ENCODE data around the gene DNER. TPM values are rescaled to one million over a fixed set of nuclear protein-coding genes. Genes with fewer than 3 reads are reported as not detected.

DNER gene
- total and polyA plus RNA-seq, 2 donors (not counting 3 experiments of a cell fraction or from before 2014, with no cell fraction given), result 0.01 TPM; not detected in 1

DNA sequence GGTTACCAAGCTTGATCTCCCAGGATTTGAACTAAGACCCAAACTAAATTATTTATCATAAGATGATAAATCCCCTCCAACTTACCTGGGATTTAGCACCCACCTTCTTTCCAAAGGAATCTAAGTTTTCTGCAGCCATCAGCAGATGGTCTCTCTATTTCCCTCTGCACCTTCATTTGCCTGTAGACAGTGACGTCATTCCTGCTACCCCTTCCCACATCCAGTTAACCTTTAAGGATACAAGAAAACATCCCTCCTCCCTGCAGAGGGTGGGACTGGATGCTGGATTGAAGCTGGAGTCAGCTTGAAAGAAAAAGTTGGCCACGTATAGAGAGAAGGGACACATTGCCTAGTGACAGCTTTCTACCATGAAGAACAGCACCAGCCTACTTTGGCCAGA lies 3.7 kb upstream of the DNER start:
- Histone ChIP-seq H3K27me3 (ENCODE audit: control insufficient read depth in 2 of 2, insufficient read depth in 2 of 2, low read length in 2 of 2) (peaks cover 12 to 29% of the 10 kb centered on the region in 2 experiments), H3K4me1 (ENCODE audit: control insufficient read depth, extremely low read depth, insufficient read depth, low read length) (peaks cover 6% of the 10 kb centered on the region), H2AFZ (ENCODE audit: low read depth, low read length) (no peak overlapping the region), H3K9me3 (replicated peaks; ENCODE audit: control insufficient read depth, insufficient read depth, low read length) (no peaks in the 10 kb centered on the region), H3K79me2 (ENCODE audit: control insufficient read depth, insufficient read depth, low read length) (no peaks in the 10 kb centered on the region), H3K4me2 (ENCODE audit: insufficient read depth, low read length) (no peak overlapping the region), H3K9me1 (replicated peaks; ENCODE audit: control insufficient read depth, extremely low read depth, insufficient read depth, low read length) (no peaks in the 10 kb centered on the region), H3K4me3 (replicated peaks in 1 of 3; ENCODE audit: insufficient read depth in 1 of 3, low read depth in 1 of 3, low read length in 3 of 3) (no peak overlapping the region), H3K27ac (ENCODE audit: insufficient read depth, low read depth, low read length) (no peak overlapping the region), H4K20me1 (replicated peaks; ENCODE audit: control insufficient read depth, extremely low read depth, insufficient read depth, low read length) (no peaks in the 10 kb centered on the region), H3K9ac (replicated peaks; ENCODE audit: extremely low read depth, insufficient read depth, low read length) (no peak overlapping the region), H3K36me3 (ENCODE audit: control insufficient read depth in 2 of 2, extremely low read depth in 1 of 2, insufficient read depth in 2 of 2, low read length in 2 of 2) (no peaks in the 10 kb centered on the region)
- TF ChIP-seq JUN (IDR thresholded peaks at IDR 0.05; ENCODE audit: borderline replicate concordance, insufficient read depth, insufficient read length, low read depth) (no peak), GATA2 (IDR thresholded peaks at IDR 0.05; ENCODE audit: insufficient read depth, insufficient read length, low read depth, low read length) (no peak), POLR2AphosphoS5 (IDR thresholded peaks at IDR 0.05; ENCODE audit: insufficient read depth, low read depth, low read length) (no peak), POLR2A (IDR thresholded peaks at IDR 0.05; ENCODE audit: low read depth, low read length) (no peak), CTCF (IDR thresholded peaks at IDR 0.05; ENCODE audit: extremely low read depth in 1 of 2, insufficient read depth in 1 of 2, low read depth in 1 of 2, low read length in 2 of 2) (no peak), EZH2 (IDR thresholded peaks at IDR 0.05; ENCODE audit: borderline replicate concordance, low read depth, low read length, severe bottlenecking) (no peak), FOS (IDR thresholded peaks at IDR 0.05; ENCODE audit: borderline replicate concordance, insufficient read depth, low read length) (no peak), MYC (IDR thresholded peaks at IDR 0.05; ENCODE audit: low read depth, low read length) (no peak)
- TF ChIP-seq, protein P1, sequence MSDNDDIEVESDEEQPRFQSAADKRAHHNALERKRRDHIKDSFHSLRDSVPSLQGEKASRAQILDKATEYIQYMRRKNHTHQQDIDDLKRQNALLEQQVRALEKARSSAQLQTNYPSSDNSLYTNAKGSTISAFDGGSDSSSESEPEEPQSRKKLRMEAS (IDR thresholded peaks at IDR 0.05; ENCODE audit: insufficient read depth, insufficient read length), result no peak
- DNase-seq (ENCODE audit: low read depth, low spot score) (no peak), FAIRE-seq (no peak)
- intact Hi-C loops (cut with micrococcal nuclease) (loop anchor here (5.0 kb wide), 1 partner anchor 286 kb away; no protein-coding TSS in a partner anchor), dilution Hi-C loops (cut with MboI; ENCODE audit: extremely low pct_ligation_motif_present, low sequenced_read_pairs) (no loop called here)
- CTCF ChIA-PET, result no interaction called here
- POLR2A ChIA-PET, result no interaction called here
- BruUV-seq (replicated peaks), result no TSS peak
